ENCODE results near the gene FDCSP.
"Not testable (repeated sequence)": the region's sequence is repeated elsewhere in the genome, so short reads cannot be mapped to it uniquely, and the experiment has no call there.

FDCSP gene

GRCh38 chr4:70197842-70198241 is 28.1 kb upstream of the FDCSP start:
- no peak for TF ChIP-seq CTCF (IDR thresholded peaks at IDR 0.05; ENCODE audit: low read depth, low read length)
- DNase-seq (ENCODE audit: extremely low read depth, low read depth): no peak

DNA sequence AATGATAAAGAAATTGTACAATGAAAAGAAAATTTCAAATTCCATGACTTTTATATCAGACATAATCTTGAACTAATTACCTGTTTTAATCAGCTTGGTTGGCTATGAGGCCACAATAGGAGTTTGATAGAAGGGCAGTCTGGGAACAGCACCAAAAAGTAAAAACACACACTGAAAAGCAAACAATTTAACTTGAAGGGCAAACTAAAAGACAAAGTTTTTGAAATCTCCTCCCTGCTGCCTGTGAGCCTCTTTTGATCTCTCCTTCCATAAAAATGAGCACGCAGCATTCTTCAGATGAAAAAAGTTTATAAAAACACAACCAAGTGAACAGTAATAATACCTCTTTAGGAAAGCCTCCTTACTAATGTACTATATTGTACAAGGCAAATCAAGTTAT is 22.3 kb upstream of the FDCSP start:
- DNase-seq (ENCODE audit: extremely low read depth, low read depth): no peak
- TF ChIP-seq CTCF (IDR thresholded peaks at IDR 0.05; ENCODE audit: low read depth, low read length): no peak

- DNase-seq (ENCODE audit: extremely low read depth, low read depth): not testable (repeated sequence)
Observed at GRCh38 chr4:70212752-70213151, 13.2 kb upstream of the FDCSP start.

DNA sequence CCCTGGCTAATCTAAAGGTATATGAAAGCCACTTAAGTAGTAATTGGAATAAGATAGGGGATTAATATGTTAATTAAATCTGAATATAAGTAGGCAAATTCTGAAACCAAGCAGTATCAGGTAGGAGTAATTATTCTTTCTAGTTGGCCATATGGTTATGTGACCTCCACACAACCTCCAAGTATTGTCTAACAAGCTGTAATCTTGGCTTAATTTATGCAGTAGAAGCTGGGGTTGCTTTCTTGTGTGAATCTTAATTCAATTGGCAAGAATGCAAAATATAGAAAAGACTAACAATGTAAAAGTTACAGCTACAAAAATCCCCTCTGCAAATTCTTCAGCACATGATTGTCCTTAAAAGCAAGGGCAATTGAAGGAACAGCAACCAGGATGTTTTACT is 9.8 kb upstream of the FDCSP start:
- not testable (repeated sequence) for DNase-seq (ENCODE audit: extremely low read depth, low read depth)

- not testable (repeated sequence) for DNase-seq (ENCODE audit: extremely low read depth, low read depth)
Observed at GRCh38 chr4:70216550-70216949, 9.4 kb upstream of the FDCSP start.

DNA sequence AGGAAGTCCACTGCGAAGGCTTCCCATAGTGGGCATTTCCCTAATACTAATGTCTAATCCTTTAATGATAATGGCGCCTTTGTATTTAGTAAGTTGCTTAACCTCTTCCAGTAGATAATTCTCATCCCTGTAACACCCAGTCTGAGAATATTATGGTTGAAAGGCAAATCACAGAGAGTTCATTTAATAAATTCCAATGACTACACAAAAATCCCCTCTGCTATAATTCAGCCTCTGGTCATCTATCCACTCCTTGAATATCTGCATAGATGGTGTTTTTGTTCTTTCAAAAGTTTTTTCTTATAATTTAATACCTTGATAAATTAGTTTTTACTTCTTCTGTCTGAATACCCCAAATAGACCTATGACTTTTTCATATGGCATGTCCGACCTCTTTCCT is 4.5 kb upstream of the FDCSP start:
- DNase-seq (ENCODE audit: extremely low read depth, low read depth): not testable (repeated sequence)

GRCh38 chr4:70221818-70222217 is 4.1 kb upstream of the FDCSP start:
- not testable (repeated sequence) for DNase-seq (ENCODE audit: extremely low read depth, low read depth)

DNA sequence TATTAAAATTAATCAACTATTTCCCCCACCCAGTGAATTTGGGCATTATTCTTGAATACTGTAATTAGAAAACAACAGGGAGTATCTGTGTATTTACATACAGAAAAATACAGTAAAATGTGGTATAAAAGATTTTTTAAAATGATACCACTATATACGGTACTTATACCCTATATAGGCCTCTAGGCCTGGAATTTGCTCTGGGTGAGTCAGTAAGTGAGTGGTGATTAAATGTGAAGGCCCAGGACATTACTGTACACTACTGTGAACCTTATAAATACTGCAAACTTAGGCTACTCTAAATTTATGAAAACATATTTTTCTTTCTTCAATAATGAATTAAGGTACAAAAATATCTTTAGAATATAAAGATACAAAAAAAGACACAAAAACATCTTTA is 10.2 kb downstream of the FDCSP start:
- TF ChIP-seq CTCF (IDR thresholded peaks at IDR 0.05; ENCODE audit: low read depth, low read length): no peak
- DNase-seq (ENCODE audit: extremely low read depth, low read depth): no peak

DNA sequence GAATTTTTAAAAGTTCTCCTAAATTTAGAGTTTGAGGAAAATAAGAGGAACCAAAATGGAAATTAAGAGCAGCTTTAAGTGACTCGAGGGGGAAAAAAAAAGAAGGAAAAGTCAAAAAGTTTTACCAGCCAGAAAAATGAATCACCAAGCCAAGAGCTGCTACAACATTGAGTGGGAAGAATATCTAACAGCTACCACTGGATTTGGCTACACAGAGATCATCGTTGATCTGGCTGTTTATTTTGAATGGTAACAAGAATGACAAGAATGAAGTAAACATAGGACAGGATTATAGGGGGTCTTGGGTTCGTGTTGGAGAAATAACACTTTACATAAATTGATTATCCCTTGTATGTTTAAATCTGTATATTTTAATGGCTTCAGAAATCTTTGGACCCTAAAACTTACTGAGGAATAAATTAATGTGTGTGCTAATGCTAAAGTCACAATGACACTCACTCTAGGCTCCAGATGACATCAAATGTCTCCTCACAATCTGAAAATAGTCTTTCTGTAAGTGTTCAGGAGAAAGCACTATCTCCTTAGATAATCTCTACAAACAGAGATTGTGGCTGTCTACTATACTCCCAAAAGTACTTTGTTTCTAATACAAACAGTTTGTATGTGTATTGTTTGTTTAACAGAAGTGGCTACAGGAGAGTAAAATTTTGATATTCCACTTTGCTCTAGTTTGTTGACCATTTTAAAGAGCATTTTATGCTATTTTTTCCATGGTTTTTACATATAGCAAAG is 13.4 kb downstream of the FDCSP start:
- TF ChIP-seq CTCF (IDR thresholded peaks at IDR 0.05; ENCODE audit: low read depth, low read length): no peak
- DNase-seq (ENCODE audit: extremely low read depth, low read depth): no peak

DNA sequence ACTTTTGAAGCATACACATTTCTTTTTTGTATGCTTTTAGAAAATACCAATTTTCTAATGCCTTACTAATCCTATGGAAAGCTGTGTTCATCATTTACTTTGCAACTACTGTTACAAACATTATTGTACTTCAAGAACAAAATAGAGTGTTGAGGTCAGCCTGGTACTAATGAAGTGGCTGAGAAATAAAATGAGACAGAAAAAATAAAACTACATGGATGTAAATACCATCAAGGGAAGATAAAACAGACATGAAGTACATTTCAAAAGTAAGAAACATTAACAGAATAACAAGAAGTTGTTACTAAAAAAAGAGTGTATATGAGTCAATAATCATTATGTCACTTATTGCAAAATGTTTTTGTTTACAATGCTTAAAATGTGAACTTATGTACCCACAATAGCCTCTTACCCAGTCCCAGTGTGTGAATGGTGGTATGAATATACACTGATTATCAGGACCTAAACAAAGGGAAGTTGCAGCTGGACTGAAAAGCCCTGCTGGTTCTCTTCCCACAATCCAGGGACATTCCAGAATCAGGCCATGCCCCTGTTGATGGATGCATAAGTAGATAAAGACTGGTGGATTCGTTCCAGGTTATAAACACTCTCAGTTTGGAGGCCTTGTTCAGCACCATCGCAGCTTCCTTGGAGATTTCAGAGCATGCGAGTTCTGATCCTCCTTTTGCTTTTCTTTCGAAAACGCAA is 14.1 kb downstream of the FDCSP start:
- no peak for TF ChIP-seq CTCF (IDR thresholded peaks at IDR 0.05; ENCODE audit: low read depth, low read length)
- DNase-seq (ENCODE audit: extremely low read depth, low read depth): no peak

DNA sequence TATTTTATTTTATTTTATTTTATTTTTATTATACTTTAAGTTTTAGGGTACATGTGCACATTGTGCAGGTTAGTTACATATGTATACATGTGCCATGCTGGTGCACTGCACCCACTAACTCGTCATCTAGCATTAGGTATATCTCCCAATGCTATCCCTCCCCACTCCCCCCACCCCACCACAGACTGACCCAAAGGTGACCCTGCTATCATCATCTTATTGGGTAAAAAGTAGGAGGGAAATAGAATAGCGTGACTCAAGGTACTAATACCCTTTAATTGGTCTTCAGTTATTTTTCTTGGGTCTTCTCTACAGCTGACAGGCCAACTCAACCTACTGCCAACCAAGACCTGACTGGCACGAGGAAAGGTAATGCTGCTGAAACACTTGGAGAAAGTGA is 16.4 kb downstream of the FDCSP start, which contains the start of gene CSN3:
CSN3 (plus strand) TSS at position 301 of the 400 bp plus-strand sequence. CDS start 2,223 bp downstream, outside the sequence.
- DNase-seq (ENCODE audit: extremely low read depth, low read depth): not testable (repeated sequence)
